ENCODE data around the gene HDAC7. TPM values are rescaled to one million over a fixed set of nuclear protein-coding genes. Genes with fewer than 3 reads are reported as not detected.

Gene HDAC7
- total RNA-seq, 4 donors from 2014 or later, result 9.8 to 80.9 (median 36.8) TPM

DNA sequence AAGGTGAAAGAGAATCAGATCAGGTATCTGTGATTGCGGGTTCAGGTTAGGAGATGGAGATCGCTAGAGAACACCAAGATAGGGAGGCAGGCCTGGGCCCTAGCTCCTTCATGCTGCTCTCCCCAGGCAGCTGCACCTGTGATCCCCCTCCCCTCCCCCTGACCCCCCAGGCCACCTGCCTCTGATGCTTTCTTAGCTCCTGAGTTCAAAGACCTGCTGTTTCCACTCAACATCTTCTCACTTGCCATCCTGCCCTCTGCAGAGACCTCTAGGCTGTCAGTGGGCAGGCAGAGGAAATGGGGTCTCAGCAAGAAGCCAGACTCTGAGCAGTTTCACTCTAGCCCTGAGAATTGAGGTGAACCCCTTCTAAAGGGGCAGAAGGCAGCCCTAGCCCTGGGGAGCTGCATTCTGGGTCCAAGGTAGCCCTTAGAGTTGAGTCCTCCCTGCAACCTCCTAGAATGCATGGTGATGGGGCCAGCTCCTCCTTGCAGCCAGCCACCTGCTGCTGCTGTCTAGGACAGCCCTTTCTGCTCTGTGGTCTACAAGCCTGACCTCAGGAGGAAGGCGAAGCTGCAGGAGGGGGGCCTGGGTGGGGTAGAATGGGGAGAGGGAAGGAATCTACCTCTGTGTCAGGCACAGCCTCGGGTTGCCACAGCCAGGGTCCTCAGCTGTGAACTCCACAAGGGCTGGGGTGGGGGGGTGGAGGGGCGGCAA is 53.0 kb downstream of the HDAC7 start:
- peaks cover 0 to 3% (median 1%) of the 10 kb centered on the region in 4 donors for H3K4me1 ChIP-seq
- H3K4me3 ChIP-seq, result no peak overlapping the region
- TF ChIP-seq, protein P1, sequence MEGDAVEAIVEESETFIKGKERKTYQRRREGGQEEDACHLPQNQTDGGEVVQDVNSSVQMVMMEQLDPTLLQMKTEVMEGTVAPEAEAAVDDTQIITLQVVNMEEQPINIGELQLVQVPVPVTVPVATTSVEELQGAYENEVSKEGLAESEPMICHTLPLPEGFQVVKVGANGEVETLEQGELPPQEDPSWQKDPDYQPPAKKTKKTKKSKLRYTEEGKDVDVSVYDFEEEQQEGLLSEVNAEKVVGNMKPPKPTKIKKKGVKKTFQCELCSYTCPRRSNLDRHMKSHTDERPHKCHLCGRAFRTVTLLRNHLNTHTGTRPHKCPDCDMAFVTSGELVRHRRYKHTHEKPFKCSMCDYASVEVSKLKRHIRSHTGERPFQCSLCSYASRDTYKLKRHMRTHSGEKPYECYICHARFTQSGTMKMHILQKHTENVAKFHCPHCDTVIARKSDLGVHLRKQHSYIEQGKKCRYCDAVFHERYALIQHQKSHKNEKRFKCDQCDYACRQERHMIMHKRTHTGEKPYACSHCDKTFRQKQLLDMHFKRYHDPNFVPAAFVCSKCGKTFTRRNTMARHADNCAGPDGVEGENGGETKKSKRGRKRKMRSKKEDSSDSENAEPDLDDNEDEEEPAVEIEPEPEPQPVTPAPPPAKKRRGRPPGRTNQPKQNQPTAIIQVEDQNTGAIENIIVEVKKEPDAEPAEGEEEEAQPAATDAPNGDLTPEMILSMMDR (IDR thresholded peaks at IDR 0.05), result no peak
- no peak for TF ChIP-seq POLR2A (IDR thresholded peaks at IDR 0.05)
- no peak overlapping the region for H3K27ac ChIP-seq
- H3K9me3 ChIP-seq, result no peaks in the 10 kb centered on the region
- peak in 1 of 3 donors; percentile 63 for DNase-seq
- no peaks in the 10 kb centered on the region for H3K36me3 ChIP-seq
- no peaks in the 10 kb centered on the region for H3K27me3 ChIP-seq

DNA sequence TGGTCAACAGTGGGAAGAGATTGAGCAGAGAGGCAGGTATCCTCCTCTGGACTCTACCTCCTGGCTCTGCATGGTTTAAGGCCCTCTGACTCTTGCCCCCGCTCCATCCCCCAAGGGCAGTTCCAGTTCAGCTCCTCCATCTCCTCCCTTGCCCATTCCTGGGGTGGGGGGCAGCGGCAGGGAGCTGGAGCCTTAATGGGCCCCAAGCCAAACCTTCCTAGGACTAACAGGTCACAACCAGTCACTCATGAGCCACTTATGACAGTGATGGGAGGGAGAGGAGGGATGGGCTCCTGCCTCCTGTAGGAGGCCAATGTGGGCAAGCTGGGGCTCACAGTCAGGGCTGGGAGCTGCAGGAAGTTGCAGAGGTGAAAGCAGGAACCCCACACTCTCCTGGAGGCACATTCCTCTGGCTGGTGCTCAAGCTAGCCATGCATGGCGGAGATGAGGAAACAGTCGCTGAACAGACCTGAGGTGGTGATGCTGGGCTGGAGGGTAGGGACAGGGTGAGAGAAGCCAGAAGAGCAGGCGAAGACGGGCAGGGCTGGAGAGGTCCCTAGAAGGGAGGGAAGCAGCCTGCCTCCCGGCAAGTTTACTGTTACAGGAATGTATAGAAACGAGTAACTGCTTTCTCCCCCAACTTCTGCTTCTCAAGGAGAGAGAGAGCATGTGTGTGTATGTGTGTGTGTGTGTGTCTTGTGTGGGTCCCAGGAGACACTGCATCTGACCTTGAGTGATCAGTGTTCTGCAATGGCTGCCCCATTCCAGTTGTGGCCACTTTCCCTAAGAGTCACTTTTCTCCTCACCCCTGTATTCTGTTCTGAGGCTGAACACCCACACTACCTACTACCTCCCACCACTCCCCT is 56.0 kb downstream of the HDAC7 start:
- no peak for DNase-seq
- H3K4me1 ChIP-seq, result peaks cover 0 to 7% (median 3%) of the 10 kb centered on the region in 4 donors
- no peak overlapping the region for H3K4me3 ChIP-seq
- H3K36me3 ChIP-seq, result no peaks in the 10 kb centered on the region
- TF ChIP-seq, protein P1 (IDR thresholded peaks at IDR 0.05), result no peak
- TF ChIP-seq POLR2A (IDR thresholded peaks at IDR 0.05), result no peak
- H3K27me3 ChIP-seq, result no peaks in the 10 kb centered on the region
- no peak overlapping the region for H3K27ac ChIP-seq
- no peaks in the 10 kb centered on the region for H3K9me3 ChIP-seq

DNA sequence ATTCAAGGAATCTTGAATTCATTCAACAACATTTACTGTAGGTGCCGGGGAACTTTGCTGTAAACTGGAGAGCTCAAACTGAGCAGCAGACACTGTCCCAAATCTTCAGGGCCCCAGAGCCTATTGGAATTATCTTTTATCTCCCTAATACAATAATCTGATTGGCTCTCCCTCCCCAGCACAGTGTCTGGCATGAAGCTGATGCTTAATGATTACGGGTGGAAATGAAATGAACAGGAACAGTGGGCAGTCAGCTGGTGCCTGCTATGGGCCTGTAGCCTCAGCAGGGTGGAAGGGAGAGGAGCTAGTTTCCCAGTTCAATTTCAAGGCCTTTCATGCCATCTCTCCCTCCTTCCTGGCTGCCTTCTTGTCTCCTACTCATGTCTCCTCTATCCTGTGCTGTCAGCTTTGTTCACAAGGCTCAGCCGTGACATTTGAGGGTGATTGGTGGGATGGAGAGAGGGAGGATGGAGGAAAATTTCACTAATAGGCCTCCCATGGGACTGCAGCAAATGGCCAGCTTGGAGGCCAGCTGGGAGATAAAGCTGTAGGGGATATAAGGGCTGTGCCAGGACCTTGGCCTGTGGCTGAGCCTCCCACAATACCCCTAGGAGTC is 56.7 kb downstream of the HDAC7 start:
- Histone ChIP-seq H3K9me3 (no peaks in the 10 kb centered on the region), H3K4me1 (peaks cover 0 to 13% (median 6%) of the 10 kb centered on the region in 4 donors), H3K4me3 (no peak overlapping the region), H3K27me3 (no peaks in the 10 kb centered on the region), H3K27ac (no peak overlapping the region), H3K36me3 (no peaks in the 10 kb centered on the region)
- no peak for DNase-seq
- TF ChIP-seq POLR2A (IDR thresholded peaks at IDR 0.05), result no peak
- TF ChIP-seq, protein P1 (IDR thresholded peaks at IDR 0.05), result no peak

DNA sequence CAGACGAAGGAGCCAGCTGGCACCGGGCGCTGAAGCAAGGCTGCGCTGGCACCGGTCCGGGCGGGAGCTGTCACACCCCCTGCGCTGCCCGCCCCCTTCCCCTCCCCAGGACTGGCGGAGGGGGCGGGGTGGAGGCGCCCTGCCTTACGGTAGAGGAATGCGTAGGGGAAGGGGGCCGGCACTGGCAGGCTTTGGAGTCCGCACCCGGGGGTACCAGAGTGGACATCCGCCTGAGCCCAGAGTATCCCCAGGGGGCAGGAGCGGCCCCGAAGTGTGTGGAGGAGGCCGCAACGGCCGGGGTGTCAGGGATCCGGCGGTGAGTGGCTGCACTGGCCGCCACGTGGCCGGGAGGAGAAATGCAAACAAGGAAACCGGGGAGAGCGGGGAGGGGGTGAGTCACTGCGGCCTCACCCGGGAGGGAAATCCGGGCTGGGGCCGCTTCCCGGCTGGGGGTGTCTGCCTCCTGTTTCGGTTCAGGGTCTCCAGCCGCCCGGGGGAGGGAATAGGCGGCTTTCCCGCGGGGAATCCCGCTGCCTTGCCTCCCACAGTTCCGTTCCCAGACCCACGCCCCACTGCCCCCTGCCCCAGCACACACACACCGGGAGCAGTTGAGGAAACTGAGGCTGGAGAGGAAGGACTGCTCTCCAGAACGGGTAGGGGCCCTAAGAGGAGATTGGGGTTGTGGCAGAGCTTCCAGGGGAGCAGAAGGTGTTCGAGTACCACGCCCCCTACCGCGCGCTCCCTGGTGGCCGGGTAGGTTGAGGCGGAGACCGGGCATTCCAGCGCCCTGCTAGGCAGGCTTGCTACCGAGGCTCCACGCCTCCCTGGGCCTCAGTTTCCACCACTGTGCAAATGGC is 60.6 kb downstream of the HDAC7 start, which contains the start of gene RAPGEF3:
TSS of gene RAPGEF3 (minus strand) at position 47 of the 857 bp plus-strand sequence. CDS start 324 bp downstream, outside the sequence.
- H3K36me3 ChIP-seq, result no peaks in the 10 kb centered on the region
- TF ChIP-seq, protein P1 (IDR thresholded peaks at IDR 0.05), result peak; percentile 37 to 69 (median 54)
- no peak for TF ChIP-seq POLR2A (IDR thresholded peaks at IDR 0.05)
- H3K4me3 ChIP-seq, result peak within 1 kb of the TSS; percentile 47 to 80 (median 58)
- no peaks in the 10 kb centered on the region for H3K9me3 ChIP-seq
- no peaks in the 10 kb centered on the region for H3K27me3 ChIP-seq
- DNase-seq, result peak; percentile 77 to 90 (median 88)
- peaks cover 0 to 41% (median 5%) of the 10 kb centered on the region in 4 donors for H3K4me1 ChIP-seq
- peak within 1 kb of the TSS; percentile 50 to 78 (median 72) for H3K27ac ChIP-seq

DNA sequence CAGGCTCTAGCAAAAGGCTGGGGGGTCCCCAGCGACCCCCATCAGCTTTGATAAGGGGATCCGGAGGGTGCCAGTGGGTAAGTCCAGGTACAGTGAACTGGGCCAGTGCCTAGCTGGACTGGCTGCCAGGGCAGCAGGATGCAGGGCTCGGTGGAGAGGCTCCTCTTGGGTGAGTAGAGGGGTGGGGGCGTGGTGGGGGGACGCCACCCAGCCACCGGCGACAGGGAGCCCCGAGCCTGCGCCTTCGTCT is 61.2 kb downstream of the HDAC7 start:
- Histone ChIP-seq H3K4me1 (peaks cover 0 to 46% (median 5%) of the 10 kb centered on the region in 4 donors), H3K4me3 (peak overlapping the region; percentile 47 to 80 (median 58)), H3K36me3 (no peaks in the 10 kb centered on the region), H3K9me3 (no peaks in the 10 kb centered on the region), H3K27me3 (no peaks in the 10 kb centered on the region), H3K27ac (peak overlapping the region; percentile 50 to 78 (median 72))
- TF ChIP-seq, protein P1 (IDR thresholded peaks at IDR 0.05), result no peak
- no peak for TF ChIP-seq POLR2A (IDR thresholded peaks at IDR 0.05)
- no peak for DNase-seq
